ENCODE results near the gene HSP90AA1. TPM values are rescaled to one million over a fixed set of nuclear protein-coding genes. Genes with fewer than 3 reads are reported as not detected.

HSP90AA1 gene
- total RNA-seq, 1 experiment from 2014 or later, result 671 TPM

DNA sequence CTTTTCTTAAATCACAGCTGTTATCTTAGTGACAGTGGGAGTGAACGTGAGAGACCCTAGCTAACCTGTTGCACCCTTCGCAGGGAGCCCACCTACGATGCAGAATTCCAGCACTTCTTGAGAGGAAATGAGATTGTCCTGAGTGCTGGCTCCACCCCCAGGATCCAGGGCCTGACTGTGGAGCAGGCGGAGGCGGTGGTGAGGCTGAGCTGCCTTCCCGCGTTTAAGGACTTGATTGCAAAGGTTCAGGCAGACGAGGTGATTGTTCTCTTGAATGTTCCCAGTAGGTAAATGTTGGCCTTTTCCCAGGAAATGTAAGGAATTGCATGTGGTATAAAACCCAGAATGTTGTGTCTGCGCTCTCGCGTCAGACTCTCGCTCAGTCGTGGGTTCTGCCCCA is 46.7 kb downstream of the HSP90AA1 start:
- Histone ChIP-seq H3K36me3 (ENCODE audit: low read depth, low read length) (peaks cover 94% of the 10 kb centered on the region), H3K4me3 (ENCODE audit: low read length) (no peak overlapping the region), H4K20me1 (ENCODE audit: low read length) (no peaks in the 10 kb centered on the region), H3K9me3 (ENCODE audit: low read length) (no peaks in the 10 kb centered on the region), H3K4me2 (ENCODE audit: low read length) (no peak overlapping the region), H2AFZ (ENCODE audit: low read length) (no peak overlapping the region), H3K9ac (ENCODE audit: low read length) (no peak overlapping the region), H3K79me2 (ENCODE audit: low read length) (no peaks in the 10 kb centered on the region), H3K27me3 (ENCODE audit: low read length) (no peaks in the 10 kb centered on the region), H3K9me2 (replicated peaks; ENCODE audit: low read length) (no peaks in the 10 kb centered on the region), H3K4me1 (ENCODE audit: insufficient read depth, low read length) (no peaks in the 10 kb centered on the region), H3F3A (ENCODE audit: low read length, unreplicated experiment) (no peaks in the 10 kb centered on the region), H3K27ac (ENCODE audit: low read length) (no peak overlapping the region)
- no peak for TF ChIP-seq EZH2 (IDR thresholded peaks at IDR 0.05; ENCODE audit: low read length, unreplicated experiment)
- TF ChIP-seq, protein P1, sequence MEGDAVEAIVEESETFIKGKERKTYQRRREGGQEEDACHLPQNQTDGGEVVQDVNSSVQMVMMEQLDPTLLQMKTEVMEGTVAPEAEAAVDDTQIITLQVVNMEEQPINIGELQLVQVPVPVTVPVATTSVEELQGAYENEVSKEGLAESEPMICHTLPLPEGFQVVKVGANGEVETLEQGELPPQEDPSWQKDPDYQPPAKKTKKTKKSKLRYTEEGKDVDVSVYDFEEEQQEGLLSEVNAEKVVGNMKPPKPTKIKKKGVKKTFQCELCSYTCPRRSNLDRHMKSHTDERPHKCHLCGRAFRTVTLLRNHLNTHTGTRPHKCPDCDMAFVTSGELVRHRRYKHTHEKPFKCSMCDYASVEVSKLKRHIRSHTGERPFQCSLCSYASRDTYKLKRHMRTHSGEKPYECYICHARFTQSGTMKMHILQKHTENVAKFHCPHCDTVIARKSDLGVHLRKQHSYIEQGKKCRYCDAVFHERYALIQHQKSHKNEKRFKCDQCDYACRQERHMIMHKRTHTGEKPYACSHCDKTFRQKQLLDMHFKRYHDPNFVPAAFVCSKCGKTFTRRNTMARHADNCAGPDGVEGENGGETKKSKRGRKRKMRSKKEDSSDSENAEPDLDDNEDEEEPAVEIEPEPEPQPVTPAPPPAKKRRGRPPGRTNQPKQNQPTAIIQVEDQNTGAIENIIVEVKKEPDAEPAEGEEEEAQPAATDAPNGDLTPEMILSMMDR (conservative IDR thresholded peaks at IDR 0.05; ENCODE audit: low read depth, low read length), result no peak
- no peak for TF ChIP-seq EZH2phosphoT487 (IDR thresholded peaks at IDR 0.05; ENCODE audit: borderline replicate concordance, low read length)
- ChIA-PET CTCF (no interaction called here), POLR2A (ENCODE audit: unreplicated experiment) (no interaction called here)
- no TSS peak for BruUV-seq (replicated peaks)
- DNase-seq, result no peak
- ATAC-seq, result no peak
- intact Hi-C loops (cut with micrococcal nuclease), result no loop called here

DNA sequence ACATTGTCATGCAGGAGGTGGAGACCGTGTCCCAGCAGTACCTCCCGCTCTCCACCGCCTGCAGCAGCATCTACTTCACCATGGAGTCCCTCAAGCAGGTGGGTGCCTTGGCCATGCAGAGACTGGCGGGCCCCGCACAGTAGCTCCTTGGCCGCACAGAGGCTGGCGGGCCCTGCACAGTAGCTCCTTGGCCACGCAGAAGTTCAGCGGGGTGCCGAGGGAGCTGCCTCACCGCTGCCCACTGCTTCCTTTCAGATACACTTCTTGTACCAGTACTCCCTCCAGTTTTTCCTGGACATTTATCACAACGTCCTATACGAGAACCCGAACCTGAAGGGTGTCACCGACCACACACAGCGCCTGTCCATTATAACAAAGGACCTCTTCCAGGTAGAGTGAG is 47.7 kb downstream of the HSP90AA1 start:
- DNase-seq (no peak), ATAC-seq (no peak)
- H3K9ac ChIP-seq (ENCODE audit: low read length), result no peak overlapping the region
- H3K9me3 ChIP-seq (ENCODE audit: low read length), result no peaks in the 10 kb centered on the region
- CTCF ChIA-PET, result no interaction called here
- H3K79me2 ChIP-seq (ENCODE audit: low read length), result no peaks in the 10 kb centered on the region
- TF ChIP-seq EZH2 (IDR thresholded peaks at IDR 0.05; ENCODE audit: low read length, unreplicated experiment) (no peak), EZH2phosphoT487 (IDR thresholded peaks at IDR 0.05; ENCODE audit: borderline replicate concordance, low read length) (no peak)
- TF ChIP-seq, protein P1 (conservative IDR thresholded peaks at IDR 0.05; ENCODE audit: low read depth, low read length), result no peak
- peaks cover 3% of the 10 kb centered on the region; the same call in 1 of the 2 replicates for H3K4me1 ChIP-seq (ENCODE audit: insufficient read depth, low read length)
- H3K27ac ChIP-seq (ENCODE audit: low read length), result no peak overlapping the region
- H3K4me2 ChIP-seq (ENCODE audit: low read length), result no peak overlapping the region
- no peak overlapping the region for H3K4me3 ChIP-seq (ENCODE audit: low read length)
- H3K36me3 ChIP-seq (ENCODE audit: low read depth, low read length), result peaks cover 92% of the 10 kb centered on the region
- POLR2A ChIA-PET (ENCODE audit: unreplicated experiment), result no interaction called here
- no peaks in the 10 kb centered on the region for H3F3A ChIP-seq (ENCODE audit: low read length, unreplicated experiment)
- no peaks in the 10 kb centered on the region for H3K9me2 ChIP-seq (replicated peaks; ENCODE audit: low read length)
- no peaks in the 10 kb centered on the region for H3K27me3 ChIP-seq (ENCODE audit: low read length)
- no TSS peak for BruUV-seq (replicated peaks)
- intact Hi-C loops (cut with micrococcal nuclease), result no loop called here
- no peak overlapping the region for H2AFZ ChIP-seq (ENCODE audit: low read length)
- no peaks in the 10 kb centered on the region for H4K20me1 ChIP-seq (ENCODE audit: low read length)

DNA sequence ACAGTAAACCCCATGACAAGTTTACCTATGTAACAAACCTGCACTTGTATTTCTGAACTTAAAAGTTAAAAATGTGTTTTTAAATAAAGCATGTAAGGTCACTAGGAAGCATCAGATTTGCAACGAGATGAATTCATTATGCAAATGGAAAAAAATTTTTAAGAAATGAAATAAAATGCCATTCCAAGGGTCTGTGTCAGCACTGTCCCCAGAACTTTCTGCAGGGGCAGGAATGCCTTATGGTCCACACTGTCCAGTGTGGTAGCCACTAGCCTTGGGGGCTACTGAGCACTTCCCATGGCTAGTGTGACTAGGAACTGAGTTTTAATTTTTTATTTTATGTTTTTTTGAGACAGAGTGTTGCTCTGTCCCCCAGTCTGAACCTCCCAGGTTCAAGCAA is 49.2 kb downstream of the HSP90AA1 start:
- ChIA-PET POLR2A (ENCODE audit: unreplicated experiment) (no interaction called here), CTCF (no interaction called here)
- H3K9ac ChIP-seq (ENCODE audit: low read length), result no peak overlapping the region
- H3K9me3 ChIP-seq (ENCODE audit: low read length), result no peaks in the 10 kb centered on the region
- no peak overlapping the region for H2AFZ ChIP-seq (ENCODE audit: low read length)
- TF ChIP-seq EZH2phosphoT487 (IDR thresholded peaks at IDR 0.05; ENCODE audit: borderline replicate concordance, low read length) (no peak), EZH2 (IDR thresholded peaks at IDR 0.05; ENCODE audit: low read length, unreplicated experiment) (no peak)
- TF ChIP-seq, protein P1 (conservative IDR thresholded peaks at IDR 0.05; ENCODE audit: low read depth, low read length), result no peak
- no peaks in the 10 kb centered on the region for H4K20me1 ChIP-seq (ENCODE audit: low read length)
- no peaks in the 10 kb centered on the region for H3F3A ChIP-seq (ENCODE audit: low read length, unreplicated experiment)
- intact Hi-C loops (cut with micrococcal nuclease), result no loop called here
- peaks cover 94% of the 10 kb centered on the region for H3K36me3 ChIP-seq (ENCODE audit: low read depth, low read length)
- no peak overlapping the region for H3K4me3 ChIP-seq (ENCODE audit: low read length)
- no TSS peak for BruUV-seq (replicated peaks)
- no peak overlapping the region for H3K27ac ChIP-seq (ENCODE audit: low read length)
- no peak for DNase-seq
- no peaks in the 10 kb centered on the region for H3K9me2 ChIP-seq (replicated peaks; ENCODE audit: low read length)
- H3K4me1 ChIP-seq (ENCODE audit: insufficient read depth, low read length), result peaks cover 15% of the 10 kb centered on the region; the same call in 1 of the 2 replicates
- ATAC-seq, result no peak
- H3K79me2 ChIP-seq (ENCODE audit: low read length), result no peaks in the 10 kb centered on the region
- H3K4me2 ChIP-seq (ENCODE audit: low read length), result no peak overlapping the region
- H3K27me3 ChIP-seq (ENCODE audit: low read length), result no peaks in the 10 kb centered on the region
